ENCODE data around the gene FOXL3. TPM values are rescaled to one million over a fixed set of nuclear protein-coding genes. Genes with fewer than 3 reads are reported as not detected.

The FOXL3 gene
- total RNA-seq, 1 experiment from 2014 or later, result not detected

GRCh38 chr7:312424-312823 is 22.5 kb downstream of the FOXL3 start:
- DNase-seq, result no peak
- Histone ChIP-seq H3K9me2 (ENCODE audit: insufficient read depth) (no peaks in the 10 kb centered on the region), H3K4me3 (no peak overlapping the region), H3F3A (ENCODE audit: insufficient read depth, low read depth) (no peaks in the 10 kb centered on the region), H3K9me3 (ENCODE audit: insufficient read depth, low read depth) (peaks cover 3% of the 10 kb centered on the region; the same call in 1 of the 2 replicates), H4K20me1 (ENCODE audit: insufficient read depth) (no peaks in the 10 kb centered on the region), H3K4me2 (no peak overlapping the region), H3K27me3 (ENCODE audit: insufficient read depth, low read depth) (peaks cover 99% of the 10 kb centered on the region), H3K27ac (no peak overlapping the region), H2AFZ (no peak overlapping the region), H3K79me2 (ENCODE audit: low read depth) (no peaks in the 10 kb centered on the region), H3K4me1 (replicated peaks; ENCODE audit: insufficient read depth) (no peaks in the 10 kb centered on the region), H3K36me3 (ENCODE audit: low read depth) (no peaks in the 10 kb centered on the region)
- intact Hi-C loops (cut with micrococcal nuclease; ENCODE audit: unreplicated experiment), result no loop called here
- ChIA-PET POLR2A (ENCODE audit: unreplicated experiment) (interaction anchor here (0.6 kb wide), 1 partner anchor 81 kb away, joined by 5 read pairs; no protein-coding TSS in a partner anchor), CTCF (no interaction called here)
- BruUV-seq (replicated peaks), result no TSS peak
- TF ChIP-seq CTCF (conservative IDR thresholded peaks at IDR 0.05) (no peak), EZH2 (IDR thresholded peaks at IDR 0.05; ENCODE audit: low read depth) (no peak)

GRCh38 chr7:314853-315252 is 24.9 kb downstream of the FOXL3 start:
- POLR2A ChIA-PET (ENCODE audit: unreplicated experiment), result no interaction called here
- CTCF ChIA-PET, result no interaction called here
- H3K27ac ChIP-seq, result no peak overlapping the region
- H3K79me2 ChIP-seq (ENCODE audit: low read depth), result no peaks in the 10 kb centered on the region
- H3K27me3 ChIP-seq (ENCODE audit: insufficient read depth, low read depth), result peaks cover 95% of the 10 kb centered on the region
- no peak for DNase-seq
- no peaks in the 10 kb centered on the region for H4K20me1 ChIP-seq (ENCODE audit: insufficient read depth)
- H3F3A ChIP-seq (ENCODE audit: insufficient read depth, low read depth), result no peaks in the 10 kb centered on the region
- H3K4me2 ChIP-seq, result no peak overlapping the region
- H3K9me3 ChIP-seq (ENCODE audit: insufficient read depth, low read depth), result no peaks in the 10 kb centered on the region
- H3K9me2 ChIP-seq (ENCODE audit: insufficient read depth), result no peaks in the 10 kb centered on the region
- intact Hi-C loops (cut with micrococcal nuclease; ENCODE audit: unreplicated experiment), result no loop called here
- H3K36me3 ChIP-seq (ENCODE audit: low read depth), result no peaks in the 10 kb centered on the region
- no peaks in the 10 kb centered on the region for H3K4me1 ChIP-seq (replicated peaks; ENCODE audit: insufficient read depth)
- TF ChIP-seq EZH2 (IDR thresholded peaks at IDR 0.05; ENCODE audit: low read depth), result no peak
- no peak for TF ChIP-seq CTCF (conservative IDR thresholded peaks at IDR 0.05)
- H3K4me3 ChIP-seq, result no peak overlapping the region
- no peak overlapping the region for H2AFZ ChIP-seq
- BruUV-seq (replicated peaks), result no TSS peak

GRCh38 chr7:315516-316265 is 25.7 kb downstream of the FOXL3 start:
- Histone ChIP-seq H3K4me3 (no peak overlapping the region), H3K4me2 (no peak overlapping the region), H4K20me1 (ENCODE audit: insufficient read depth) (no peaks in the 10 kb centered on the region), H3K36me3 (ENCODE audit: low read depth) (no peaks in the 10 kb centered on the region), H2AFZ (no peak overlapping the region), H3K27me3 (ENCODE audit: insufficient read depth, low read depth) (peaks cover 88% of the 10 kb centered on the region), H3K79me2 (ENCODE audit: low read depth) (no peaks in the 10 kb centered on the region), H3K9me3 (ENCODE audit: insufficient read depth, low read depth) (no peaks in the 10 kb centered on the region), H3K4me1 (replicated peaks; ENCODE audit: insufficient read depth) (peaks cover 7% of the 10 kb centered on the region), H3K9me2 (ENCODE audit: insufficient read depth) (no peaks in the 10 kb centered on the region), H3K27ac (no peak overlapping the region), H3F3A (ENCODE audit: insufficient read depth, low read depth) (peaks cover 6% of the 10 kb centered on the region; the same call in 1 of the 2 replicates)
- intact Hi-C loops (cut with micrococcal nuclease; ENCODE audit: unreplicated experiment), result no loop called here
- CTCF ChIA-PET, result interaction anchor here (0.6 kb wide), 1 partner anchor 16 kb away, joined by 6 read pairs; no protein-coding TSS in a partner anchor
- DNase-seq, result no peak
- POLR2A ChIA-PET (ENCODE audit: unreplicated experiment), result interaction anchor here (0.6 kb wide), 1 partner anchor 869 kb away, joined by 14 read pairs; no protein-coding TSS in a partner anchor
- BruUV-seq (replicated peaks), result no TSS peak
- TF ChIP-seq CTCF (conservative IDR thresholded peaks at IDR 0.05) (no peak), EZH2 (IDR thresholded peaks at IDR 0.05; ENCODE audit: low read depth) (no peak)

All from PC-9 (cell line).